GM18909 (cell line): ENCODE measurements around the gene DNAH1.

ENCODE experiments used
- ATAC-seq: cut with Tn5 transposase; IDR thresholded peaks from one replicate; pipeline ENCODE4 v1.9.1; 2021; ENCODE audit warnings: mild to moderate bottlenecking; ENCODE audit not compliant: unreplicated experiment, poor library complexity

The DNAH1 gene

DNA sequence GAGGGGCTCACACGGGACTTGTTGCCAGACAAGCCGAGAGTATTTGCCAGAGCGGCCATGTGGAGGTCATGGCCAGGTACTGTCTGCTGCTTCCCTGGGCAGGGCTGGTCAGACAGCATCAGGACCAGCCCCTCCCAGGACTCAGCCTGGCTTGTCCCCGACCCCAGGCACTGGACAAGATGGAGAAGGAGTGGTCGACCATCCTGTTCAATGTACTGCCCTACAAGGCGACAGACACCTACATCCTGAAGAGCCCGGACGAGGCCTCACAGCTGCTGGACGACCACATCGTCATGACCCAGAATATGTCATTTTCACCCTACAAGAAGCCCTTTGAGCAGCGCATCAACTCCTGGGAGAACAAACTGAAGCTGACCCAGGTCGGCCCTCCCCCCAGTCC lies 38.6 kb downstream of the DNAH1 start:
- no peak for ATAC-seq

DNA sequence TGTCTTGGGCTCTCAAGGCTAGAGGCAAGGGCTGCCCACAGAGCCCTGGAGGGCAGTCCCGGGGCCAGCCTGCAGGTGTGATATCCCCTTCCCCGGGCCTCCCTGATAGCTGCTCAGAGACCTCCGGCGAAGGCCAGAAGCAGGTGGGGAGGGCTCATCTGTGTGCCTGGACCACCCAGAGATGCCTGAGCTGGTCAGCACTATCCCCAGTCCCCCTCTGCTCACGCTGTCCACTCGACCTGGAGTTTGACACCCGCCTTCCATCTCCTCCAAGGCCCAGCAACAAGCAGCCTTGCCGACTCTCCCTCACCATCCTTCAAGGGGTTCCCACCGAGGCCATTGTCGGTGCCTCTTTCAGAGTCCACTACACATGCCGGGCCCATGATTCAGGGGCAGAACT lies 39.4 kb downstream of the DNAH1 start:
- ATAC-seq, result no peak

DNA sequence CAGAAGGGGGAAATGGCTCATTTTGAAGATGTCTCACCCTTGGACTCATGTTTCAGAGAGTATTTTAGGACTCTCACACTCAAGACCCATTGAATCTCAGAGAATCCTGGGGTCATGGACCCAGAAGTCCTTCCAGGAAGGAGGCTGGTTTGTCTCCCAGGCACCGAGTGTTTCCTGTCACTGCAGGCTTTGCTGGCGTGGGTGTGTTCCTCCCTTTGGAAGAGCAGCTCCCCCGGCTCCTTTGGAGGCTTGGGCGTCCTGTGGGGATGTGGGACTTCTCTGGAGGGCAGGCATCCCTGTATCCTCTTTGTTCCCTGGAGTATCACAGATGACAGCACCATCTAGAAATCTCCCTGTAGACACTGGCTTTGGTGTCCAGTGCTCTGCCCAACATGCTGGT lies 40.0 kb downstream of the DNAH1 start:
- ATAC-seq, result no peak

DNA sequence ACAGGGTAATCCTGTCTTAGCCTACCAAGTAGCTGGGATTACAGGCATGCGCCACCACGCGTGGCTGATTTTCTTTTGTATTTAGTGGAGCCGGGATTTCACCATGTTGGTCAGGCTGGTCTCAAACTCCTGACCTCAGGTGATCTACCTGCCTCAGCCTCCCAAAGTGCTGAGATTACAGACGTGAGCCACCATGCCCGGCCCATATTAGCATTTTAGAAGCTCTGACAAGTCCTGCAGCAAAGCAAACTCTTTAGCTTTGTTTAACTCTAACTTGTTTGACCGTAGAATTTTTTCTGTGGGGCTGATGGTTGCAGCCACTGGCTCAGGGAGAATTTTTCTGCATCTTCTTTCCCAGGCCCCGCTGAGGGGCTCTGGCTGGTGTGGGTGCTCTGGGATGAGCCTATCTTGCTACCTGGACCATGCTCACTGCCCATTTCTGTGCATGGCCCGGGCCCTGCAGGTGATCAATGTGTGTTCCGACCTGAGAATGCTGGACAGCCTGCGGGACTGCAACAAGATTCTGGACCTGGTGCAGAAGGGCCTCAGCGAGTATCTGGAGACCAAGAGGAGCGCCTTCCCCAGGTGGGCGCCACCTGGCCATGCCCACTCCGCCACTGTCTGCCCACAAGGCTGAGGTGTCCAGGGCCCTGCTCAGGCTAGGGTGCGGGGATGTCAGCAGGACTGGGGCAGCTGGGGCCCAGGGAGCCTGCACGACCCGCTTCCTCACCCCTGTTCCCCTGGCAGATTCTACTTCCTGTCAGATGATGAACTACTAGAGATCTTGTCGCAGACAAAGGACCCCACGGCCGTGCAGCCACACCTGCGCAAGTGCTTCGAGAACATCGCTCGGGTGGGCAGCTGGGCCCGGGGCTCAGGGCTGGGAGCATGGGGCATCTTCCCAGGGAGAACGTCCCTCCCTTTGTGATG lies 41.3 kb downstream of the DNAH1 start:
- no peak for ATAC-seq

DNA sequence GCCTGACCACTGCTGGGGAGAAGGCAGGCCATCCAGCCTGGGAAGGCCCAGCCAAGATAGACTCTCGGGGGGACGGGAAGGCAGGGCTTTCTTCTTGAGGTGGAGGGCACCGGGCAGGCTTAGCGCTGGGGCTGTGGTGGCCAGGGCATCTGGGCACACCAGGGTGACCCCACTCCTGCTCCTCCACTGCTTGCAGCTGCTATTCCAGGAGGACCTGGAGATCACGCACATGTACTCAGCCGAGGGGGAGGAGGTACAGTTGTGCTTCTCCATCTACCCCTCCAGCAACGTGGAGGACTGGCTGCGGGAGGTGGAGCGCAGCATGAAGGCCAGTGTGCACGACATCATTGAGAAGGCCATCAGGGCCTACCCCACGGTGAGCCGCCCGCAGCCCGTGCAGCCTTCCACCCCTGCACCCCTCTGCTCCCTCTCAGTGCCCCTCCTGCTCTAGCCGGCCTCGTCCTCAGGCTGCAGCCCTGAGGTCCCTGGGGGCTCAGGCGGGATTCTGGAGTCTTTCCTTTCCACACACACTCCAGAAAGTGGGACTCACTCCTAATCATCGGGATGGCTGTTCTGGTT lies 42.3 kb downstream of the DNAH1 start:
- no peak for ATAC-seq

DNA sequence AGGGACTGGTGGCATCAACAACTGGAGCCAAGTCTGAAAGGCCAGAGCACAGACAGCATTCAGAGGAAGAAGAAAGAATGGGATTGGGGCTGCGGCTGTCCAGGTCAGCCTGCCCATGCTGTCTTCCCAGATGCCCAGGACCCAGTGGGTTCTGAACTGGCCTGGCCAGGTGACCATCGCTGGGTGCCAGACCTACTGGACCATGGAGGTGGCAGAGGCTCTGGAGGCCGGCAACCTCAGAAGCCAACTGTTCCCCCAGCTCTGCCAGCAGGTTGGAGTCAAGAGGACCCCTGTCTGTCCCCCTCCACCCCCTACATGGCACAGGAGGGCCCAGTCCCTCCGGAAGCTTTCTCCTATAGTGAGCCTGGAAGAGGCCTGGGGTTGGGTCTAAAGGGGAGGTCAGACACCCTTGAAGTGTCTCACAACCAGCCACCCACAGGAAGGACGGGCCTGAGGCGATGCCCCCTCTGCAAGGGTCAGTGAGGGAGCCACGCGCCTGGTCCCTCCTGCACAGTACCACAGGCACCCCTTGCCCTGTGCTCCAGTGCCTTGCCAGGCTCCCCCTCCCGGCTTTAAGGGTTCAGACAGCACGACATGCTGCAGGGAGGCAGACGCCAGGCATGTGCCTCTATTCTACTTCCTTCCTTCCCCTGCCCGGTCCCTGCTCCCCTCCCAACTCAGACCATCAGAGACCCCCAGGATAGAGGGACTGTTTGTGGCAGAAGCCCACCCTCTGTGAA lies 43.2 kb downstream of the DNAH1 start:
- ATAC-seq, result no peak

DNA sequence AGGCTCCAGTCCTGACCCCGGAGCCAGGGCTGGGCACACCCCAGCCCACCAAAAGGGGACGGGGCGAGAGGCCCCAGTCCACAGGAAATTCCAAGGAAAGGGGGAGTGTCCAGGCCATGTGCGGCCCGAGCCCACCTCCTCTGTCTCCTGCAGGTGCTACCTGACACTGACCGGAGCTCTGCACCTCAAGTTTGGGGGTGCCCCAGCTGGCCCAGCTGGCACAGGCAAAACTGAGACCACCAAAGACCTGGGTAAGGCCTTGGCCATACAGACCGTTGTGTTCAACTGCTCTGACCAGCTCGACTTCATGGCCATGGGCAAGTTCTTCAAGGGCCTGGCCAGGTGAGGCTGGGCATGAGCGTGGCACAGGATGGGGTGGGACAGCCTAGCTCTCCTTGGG lies 44.9 kb downstream of the DNAH1 start:
- no peak for ATAC-seq

DNA sequence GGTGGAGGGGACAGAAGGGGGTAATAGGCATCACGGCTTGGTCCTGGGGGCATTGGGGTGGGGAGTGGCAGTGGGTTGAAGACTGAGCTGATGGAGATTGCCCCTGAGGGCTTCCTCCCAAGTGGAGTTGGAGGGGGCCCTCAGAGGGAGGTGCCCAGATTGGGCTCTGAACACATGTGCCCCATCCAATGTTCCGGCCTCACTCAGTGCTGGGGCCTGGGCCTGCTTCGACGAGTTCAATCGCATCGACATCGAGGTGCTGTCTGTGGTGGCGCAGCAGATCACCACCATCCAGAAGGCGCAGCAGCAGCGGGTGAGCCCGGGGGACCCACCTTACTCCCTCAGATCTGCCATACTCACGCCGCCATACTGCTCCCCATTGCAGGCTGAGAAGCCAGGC lies 45.3 kb downstream of the DNAH1 start:
- no peak for ATAC-seq

DNA sequence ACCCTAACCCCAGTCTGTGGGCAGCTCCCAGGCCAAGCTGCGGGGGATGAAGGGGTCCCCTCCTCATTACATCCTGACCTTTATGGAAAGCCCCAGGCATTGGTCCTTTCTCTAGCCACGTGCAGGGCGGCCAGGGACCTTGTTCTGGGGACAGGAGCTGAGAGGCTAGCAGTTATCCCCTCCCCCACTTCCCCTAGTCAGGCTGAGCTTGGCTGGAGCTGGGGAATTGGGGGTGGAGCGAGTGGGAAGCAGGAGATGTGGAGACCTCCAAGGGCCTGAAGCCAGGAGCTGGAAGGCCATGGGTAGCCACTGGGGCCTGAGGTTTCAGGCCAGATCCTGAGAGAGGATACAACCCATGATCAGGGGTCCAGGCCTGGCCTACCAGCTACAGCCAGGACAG lies 45.8 kb downstream of the DNAH1 start:
- no peak for ATAC-seq

DNA sequence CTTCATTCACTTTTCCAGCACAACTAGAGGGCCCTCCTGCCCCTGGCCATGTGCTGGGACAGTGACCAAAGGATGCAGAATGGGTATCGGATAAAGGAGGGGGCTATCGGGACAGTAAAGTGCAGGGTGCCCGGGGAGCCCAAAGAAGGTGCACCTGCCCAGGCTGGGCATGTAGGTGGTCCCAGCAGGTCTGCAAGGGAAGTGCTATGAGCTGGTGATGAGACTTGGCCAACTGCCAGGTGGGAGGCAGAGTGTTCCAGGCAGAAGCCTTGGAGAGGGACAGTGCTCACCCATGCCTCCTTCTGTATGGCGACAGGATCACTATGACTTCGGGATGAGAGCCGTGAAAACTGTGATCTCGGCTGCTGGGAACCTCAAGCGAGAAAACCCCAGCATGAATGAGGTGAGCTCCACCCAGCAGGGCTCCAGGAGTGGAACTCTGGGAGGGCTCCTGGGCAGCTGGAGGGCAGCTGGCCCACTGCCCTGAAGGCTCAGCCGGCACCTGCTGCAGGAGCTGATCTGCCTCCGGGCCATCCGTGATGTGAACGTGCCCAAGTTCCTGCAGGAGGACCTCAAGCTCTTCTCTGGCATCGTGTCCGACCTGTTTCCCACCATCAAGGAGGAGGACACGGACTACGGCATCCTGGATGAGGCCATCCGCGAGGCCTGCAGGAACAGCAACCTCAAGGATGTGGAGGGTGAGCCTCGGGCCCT lies 48.4 kb downstream of the DNAH1 start:
- ATAC-seq, result no peak

DNA sequence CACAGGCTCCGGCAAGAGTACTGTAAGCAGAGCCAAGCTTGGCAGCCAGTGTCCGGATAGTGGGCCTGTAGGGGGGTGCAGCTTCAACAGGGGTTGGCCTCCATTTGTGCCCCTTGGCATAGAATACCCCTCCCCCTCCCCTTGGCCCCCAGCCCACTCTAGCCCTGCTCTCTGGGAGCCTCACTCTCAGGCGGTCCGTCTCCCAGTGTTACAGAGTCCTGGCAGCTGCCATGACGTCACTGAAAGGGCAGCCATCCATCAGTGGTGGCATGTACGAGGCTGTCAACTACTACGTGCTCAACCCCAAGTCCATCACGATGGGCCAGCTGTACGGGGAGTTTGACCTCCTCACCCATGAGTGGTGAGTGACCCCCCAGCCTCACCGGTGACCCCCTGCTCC lies 50.4 kb downstream of the DNAH1 start:
- no peak for ATAC-seq

DNA sequence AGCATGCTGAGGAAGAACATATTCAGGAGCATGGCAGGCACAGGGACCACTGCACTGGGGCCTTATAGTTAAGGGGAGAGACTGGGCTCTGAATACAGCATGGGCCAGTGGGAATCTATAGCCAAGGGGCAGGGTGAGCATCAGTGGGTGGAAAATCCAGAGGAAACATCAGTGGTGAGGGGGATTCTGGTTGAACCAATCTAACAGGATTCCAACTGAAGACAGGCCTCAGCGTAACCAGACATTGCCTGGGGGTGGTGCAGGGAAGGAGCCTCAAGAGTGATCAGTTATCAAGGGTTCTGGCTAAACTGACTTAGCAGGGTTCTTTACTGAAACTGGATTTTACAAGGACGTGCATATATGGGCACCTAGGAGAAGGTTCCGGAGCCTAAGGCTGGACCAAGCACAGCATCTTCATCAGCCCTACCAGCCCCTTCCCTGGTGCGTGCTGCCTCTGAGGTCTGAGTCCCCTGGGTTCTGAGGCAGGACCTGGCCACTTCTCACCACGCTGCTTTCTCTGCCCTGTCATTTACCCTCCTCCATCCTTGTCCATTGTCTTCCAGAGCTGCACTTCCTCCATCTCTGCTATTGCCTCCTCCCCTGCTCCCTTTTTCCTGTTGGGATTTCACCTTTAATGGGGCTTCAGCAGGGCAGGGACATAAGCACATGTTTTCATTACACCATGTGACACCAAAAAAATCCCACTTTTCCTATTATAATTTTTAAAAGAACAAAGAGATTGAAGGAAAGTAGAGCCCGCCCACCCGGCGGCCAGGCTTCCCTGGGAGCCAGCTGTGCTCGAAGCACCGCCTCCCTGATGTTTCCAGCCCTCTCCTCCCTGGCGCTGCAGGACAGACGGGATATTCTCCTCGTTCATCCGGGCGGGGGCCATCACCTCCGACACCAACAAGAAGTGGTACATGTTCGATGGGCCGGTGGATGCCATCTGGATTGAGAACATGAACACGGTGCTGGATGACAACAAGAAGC lies 52.1 kb downstream of the DNAH1 start:
- ATAC-seq, result no peak

DNA sequence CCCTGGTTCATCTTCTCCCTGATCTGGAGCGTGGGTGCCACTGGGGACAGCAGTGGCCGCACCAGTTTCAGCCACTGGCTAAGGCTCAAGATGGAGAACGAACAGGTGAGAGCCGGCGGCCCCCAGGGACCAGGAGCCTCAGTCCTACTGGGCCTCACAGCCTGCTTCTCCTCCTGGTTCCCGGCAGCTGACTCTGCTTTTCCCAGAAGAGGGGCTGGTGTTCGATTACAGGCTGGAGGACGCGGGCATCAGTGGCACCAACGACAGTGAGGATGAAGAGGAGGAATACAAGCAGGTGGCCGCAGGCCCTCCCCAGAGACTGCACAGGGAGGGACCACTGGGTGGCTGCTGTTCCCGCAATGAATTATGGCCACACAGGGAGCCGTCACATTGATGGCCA lies 54.4 kb downstream of the DNAH1 start:
- ATAC-seq, result no peak

DNA sequence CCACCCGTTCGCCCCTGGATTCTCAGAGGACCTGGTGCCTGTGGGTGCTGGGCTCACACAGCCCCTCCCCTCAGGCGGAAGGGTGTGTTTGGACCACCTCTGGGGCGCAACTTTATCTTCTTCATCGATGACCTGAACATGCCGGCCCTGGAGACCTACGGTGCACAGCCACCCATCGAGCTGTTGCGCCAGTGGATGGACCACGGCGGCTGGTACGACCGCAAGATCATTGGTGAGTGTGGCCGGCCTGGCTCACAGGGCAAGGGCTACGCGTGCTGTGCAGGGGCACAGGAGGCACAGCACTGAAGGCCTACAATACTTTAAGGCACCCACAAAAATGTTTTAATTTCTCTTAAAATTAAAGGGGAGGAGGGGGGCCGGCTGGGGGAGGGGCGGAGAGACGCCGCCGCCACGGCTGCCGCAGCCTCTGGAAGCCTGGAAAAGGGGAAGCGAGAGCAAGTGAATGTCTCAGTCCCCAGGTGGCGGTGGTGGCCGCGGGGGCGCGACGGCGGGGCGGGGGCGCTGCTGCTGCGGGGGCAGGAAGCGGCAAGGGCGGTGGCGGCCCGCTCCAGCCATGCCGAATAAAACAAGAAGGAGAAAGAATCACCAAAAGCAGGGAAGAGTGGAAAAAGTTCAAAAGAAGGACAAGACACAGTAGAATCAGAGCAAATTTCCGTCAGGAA lies 56.8 kb downstream of the DNAH1 start:
- no peak for ATAC-seq

DNA sequence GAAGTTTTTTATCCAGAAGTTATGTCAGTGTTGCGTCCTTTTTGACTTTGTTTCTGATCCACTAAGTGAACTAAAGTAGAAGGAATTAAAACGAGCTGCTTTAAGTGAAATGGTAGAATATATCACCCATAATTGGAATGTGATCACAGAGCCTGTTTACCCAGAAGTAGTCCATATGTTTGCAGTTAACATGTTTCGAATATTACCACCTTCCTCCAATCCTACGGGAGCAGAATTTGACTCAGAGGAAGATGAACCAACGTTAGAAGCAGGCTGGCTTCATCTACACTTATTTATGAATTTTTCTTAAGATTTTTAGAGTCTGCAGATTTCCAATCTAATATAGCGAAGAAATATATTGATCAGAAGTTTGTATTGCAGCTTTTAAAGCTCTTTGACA lies 57.6 kb downstream of the DNAH1 start:
- no peak for ATAC-seq

DNA sequence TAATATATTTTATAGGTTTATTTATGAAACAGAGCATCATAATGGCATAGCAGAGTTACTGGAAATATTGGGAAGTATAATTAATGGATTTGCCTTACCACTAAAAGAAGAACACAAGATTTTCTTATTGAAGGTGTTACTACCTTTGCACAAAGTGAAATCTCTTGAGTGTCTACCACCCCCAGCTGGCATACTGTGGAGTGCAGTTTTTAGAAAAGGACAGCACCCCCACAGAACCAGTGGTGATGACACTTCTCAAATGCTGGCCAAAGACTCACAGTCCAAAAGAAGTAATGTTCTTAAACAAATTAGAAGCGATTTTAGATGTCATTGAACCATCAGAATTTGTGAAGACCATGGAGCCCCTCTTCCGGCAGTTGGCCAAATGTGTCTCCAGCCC lies 58.1 kb downstream of the DNAH1 start:
- no peak for ATAC-seq

DNA sequence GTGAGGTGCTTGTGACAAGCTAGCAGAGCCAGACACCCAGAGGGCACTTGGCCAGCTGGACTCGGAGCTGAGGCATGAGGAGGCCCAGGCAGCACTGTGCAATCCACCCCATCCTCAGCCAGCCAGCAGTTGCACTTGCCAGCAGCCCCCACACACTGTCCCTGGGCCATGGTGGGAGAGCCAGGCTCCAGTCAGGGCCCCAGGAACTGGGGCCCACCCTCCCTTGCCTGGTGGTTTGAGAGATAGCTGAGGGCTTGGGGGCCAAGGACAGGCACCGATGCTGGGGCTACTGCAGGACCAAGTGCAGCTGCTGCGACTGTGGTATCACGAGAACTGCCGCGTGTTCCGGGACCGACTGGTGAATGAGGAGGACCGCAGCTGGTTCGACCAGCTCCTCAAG lies 63.5 kb downstream of the DNAH1 start:
- ATAC-seq, result no peak

DNA sequence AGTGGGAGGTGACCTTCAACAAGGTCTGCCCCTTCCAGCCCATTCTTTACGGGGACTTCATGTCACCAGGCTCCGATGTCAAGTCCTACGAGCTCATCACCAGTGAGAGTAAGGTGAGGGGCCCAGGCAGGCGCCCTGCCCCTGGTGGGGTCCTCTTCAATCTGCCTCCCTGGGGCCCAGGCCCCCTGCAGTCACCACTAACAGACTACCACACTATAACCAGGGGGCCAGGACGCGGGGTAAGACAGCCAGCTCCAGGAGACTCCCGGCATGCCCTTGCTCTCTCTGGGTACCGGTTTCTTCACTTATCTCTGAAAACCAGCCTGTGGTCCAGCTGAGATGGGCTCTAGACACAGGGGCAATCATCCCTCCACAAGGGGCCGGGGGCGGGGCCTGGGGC lies 63.9 kb downstream of the DNAH1 start:
- ATAC-seq, result no peak

DNA sequence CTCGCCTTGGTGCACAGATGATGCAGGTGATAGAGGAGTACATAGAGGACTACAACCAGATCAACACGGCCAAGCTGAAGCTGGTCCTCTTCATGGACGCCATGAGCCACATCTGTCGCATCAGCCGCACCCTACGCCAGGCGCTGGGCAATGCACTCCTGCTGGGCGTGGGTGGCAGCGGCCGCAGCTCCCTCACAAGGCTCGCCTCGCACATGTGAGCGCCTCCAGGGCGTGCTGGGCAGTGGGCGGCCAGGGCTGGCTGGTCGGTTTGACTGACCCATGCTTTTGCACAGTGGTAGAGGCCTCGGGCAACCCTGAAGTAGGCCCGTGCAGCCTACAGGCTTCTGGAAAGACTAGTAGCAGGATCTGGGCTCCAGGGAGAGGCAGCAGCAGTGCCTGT lies 65.5 kb downstream of the DNAH1 start:
- no peak for ATAC-seq
